IMR-90 (cell line): ENCODE results near the gene LEPROT. TPM values are rescaled to one million over a fixed set of nuclear protein-coding genes. Genes with fewer than 3 reads are reported as not detected.

Source experiments
- ATAC-seq: fragments of 200-7000 bp; cut with Tn5 transposase; 2 replicates; pipeline ENCODE4 v1.9.1; 2020; ENCODE audit warnings: low read depth, mild to moderate bottlenecking, moderate library complexity
- BruUV-seq: library from RNA; stranded (reverse); fragments of 400-500 nt; replicated peaks from 2 replicates; lab custom pipeline; 2021; lab: Mats Ljungman, UMichigan
- CTCF ChIA-PET: fragments of 300-600 bp; formaldehyde crosslinking; extraction: SDS; loops from one replicate; lab custom pipeline; 2021; ENCODE audit warnings: antibody characterized with exemption; lab: Yijun Ruan, JAX
- POLR2A ChIA-PET: fragments of 300-600 bp; sonication (Branson Sonifier 250); formaldehyde crosslinking; loops from one replicate; lab custom pipeline; 2022; ENCODE audit warnings: antibody characterized with exemption; ENCODE audit not compliant: unreplicated experiment; lab: Charles Lee
- DNase-seq: peaks from one replicate; pipeline ENCODE4 v3.0.0; 2013
- H2AFZ ChIP-seq: replicated peaks from 2 replicates; pipeline ENCODE3; 2013; ENCODE audit warnings: low read length, mild to moderate bottlenecking; ENCODE audit not compliant: poor library complexity
- H2AK5ac ChIP-seq: 2 replicates; pipeline ENCODE4 v1.6.1; 2013; ENCODE audit warnings: low read depth, low read length, inconsistent platforms
- H2AK9ac ChIP-seq: replicated peaks from 2 replicates; pipeline ENCODE3; 2013; ENCODE audit warnings: mild to moderate bottlenecking, low read depth, low read length, moderate library complexity; ENCODE audit not compliant: poor library complexity
- H2BK120ac ChIP-seq: 2 replicates; pipeline ENCODE4 v1.6.1; 2013; ENCODE audit warnings: low read depth, low read length, inconsistent platforms
- H2BK15ac ChIP-seq: 3 replicates; pipeline ENCODE4 v1.6.1; 2013; ENCODE audit warnings: low read depth, low read length, inconsistent platforms
- H2BK20ac ChIP-seq: 2 replicates; pipeline ENCODE4 v1.6.1; 2013; ENCODE audit warnings: low read depth, mild to moderate bottlenecking, inconsistent platforms, low read length, moderate library complexity
- H2BK5ac ChIP-seq: 2 replicates; pipeline ENCODE4 v1.6.1; 2013; ENCODE audit warnings: mild to moderate bottlenecking, low read depth, low read length, inconsistent platforms; ENCODE audit not compliant: poor library complexity, severe bottlenecking
- H3K14ac ChIP-seq: replicated peaks from 2 replicates; pipeline ENCODE4 v1.6.1; 2013; ENCODE audit warnings: low read depth, low read length, inconsistent platforms
- H3K18ac ChIP-seq: 2 replicates; pipeline ENCODE4 v1.6.1; 2013; ENCODE audit warnings: low read depth, low read length, control low read depth
- H3K23ac ChIP-seq: 2 replicates; pipeline ENCODE4 v1.6.1; 2013; ENCODE audit warnings: low read depth, low read length, inconsistent platforms
- H3K27ac ChIP-seq: 2 replicates; pipeline ENCODE4 v1.5.1; 2013; ENCODE audit warnings: mild to moderate bottlenecking, control low read depth, low read length; ENCODE audit not compliant: insufficient read depth
- H3K27me3 ChIP-seq: 2 replicates; pipeline ENCODE4 v1.6.1; 2013; ENCODE audit warnings: low read length; ENCODE audit not compliant: control insufficient read depth, insufficient read depth
- H3K36me3 ChIP-seq: 2 replicates; pipeline ENCODE4 v1.6.1; 2013; ENCODE audit warnings: low read length, mixed read lengths; ENCODE audit not compliant: control insufficient read depth, insufficient read depth
- H3K4ac ChIP-seq: 2 replicates; pipeline ENCODE4 v1.6.1; 2013; ENCODE audit warnings: low read depth, low read length, inconsistent platforms
- H3K4me1 ChIP-seq: 2 replicates; pipeline ENCODE4 v1.6.1; 2013; ENCODE audit warnings: low read length, mixed read lengths; ENCODE audit not compliant: control insufficient read depth, insufficient read depth
- H3K4me2 ChIP-seq: 2 replicates; pipeline ENCODE4 v1.6.1; 2013; ENCODE audit warnings: low read depth, mild to moderate bottlenecking, control low read depth, low read length, moderate library complexity
- H3K4me3 ChIP-seq: 2 replicates; pipeline ENCODE4 v1.5.1; 2013; ENCODE audit warnings: low read depth, mild to moderate bottlenecking, control low read depth, low read length, moderate library complexity; ENCODE audit not compliant: insufficient read depth
- H3K56ac ChIP-seq: 2 replicates; pipeline ENCODE4 v1.6.1; 2013; ENCODE audit warnings: low read length, inconsistent platforms; ENCODE audit not compliant: insufficient read depth; ENCODE audit errors: extremely low read depth
- H3K79me1 ChIP-seq, 2 experiments: 2 replicates each; pipeline ENCODE4 v1.6.1; 2013; ENCODE audit warnings: low read length in 2 of 2, inconsistent platforms in 1 of 2, low read depth in 1 of 2
- H3K9ac ChIP-seq: 2 replicates; pipeline ENCODE4 v1.6.1; 2013; ENCODE audit warnings: low read depth, low read length, control low read depth
- H3K9me1 ChIP-seq: 2 replicates; pipeline ENCODE4 v1.6.1; 2013; ENCODE audit warnings: low read length, inconsistent platforms; ENCODE audit not compliant: insufficient read depth
- H3K9me3 ChIP-seq: 2 replicates; pipeline ENCODE4 v1.6.1; 2013; ENCODE audit warnings: low read length; ENCODE audit not compliant: control insufficient read depth, insufficient read depth
- H4K20me1 ChIP-seq: 2 replicates; pipeline ENCODE4 v1.6.1; 2013; ENCODE audit warnings: low read length, inconsistent platforms; ENCODE audit not compliant: insufficient read depth
- H4K5ac ChIP-seq: 2 replicates; pipeline ENCODE4 v1.6.1; 2013; ENCODE audit warnings: mild to moderate bottlenecking, low read depth, low read length, control low read depth
- H4K8ac ChIP-seq, 2 experiments: 2 replicates each; pipeline ENCODE4 v1.6.1; 2013; ENCODE audit warnings: low read depth in 2 of 2, low read length in 2 of 2, control low read depth in 1 of 2, inconsistent platforms in 1 of 2
- H4K91ac ChIP-seq: 2 replicates; pipeline ENCODE4 v1.6.1; 2013; ENCODE audit warnings: low read depth, low read length, inconsistent platforms; ENCODE audit not compliant: insufficient read depth
- CEBPB ChIP-seq: IDR thresholded peaks from 2 replicates; pipeline ENCODE4 v1.6.1; 2012; ENCODE audit warnings: low read depth, low read length, improper control_type of control experiment
- FOS ChIP-seq: fragments of 150-350 bp; IDR thresholded peaks from 2 replicates; pipeline ENCODE4 v1.6.1; 2016; ENCODE audit warnings: low read depth, low read length
- MAFK ChIP-seq: IDR thresholded peaks from 2 replicates; pipeline ENCODE4 v1.6.1; 2012; ENCODE audit warnings: low read depth, low read length, improper control_type of control experiment
- MAZ ChIP-seq: IDR thresholded peaks from 2 replicates; pipeline ENCODE4 v1.6.1; 2012; ENCODE audit warnings: low read depth, mild to moderate bottlenecking, low read length, improper control_type of control experiment, moderate library complexity, borderline replicate concordance
- MXI1 ChIP-seq: IDR thresholded peaks from 2 replicates; pipeline ENCODE4 v1.6.1; 2012; ENCODE audit warnings: low read depth, mild to moderate bottlenecking, low read length, moderate library complexity, borderline replicate concordance
- NFE2L2 ChIP-seq: fragments of 150-350 bp; IDR thresholded peaks from 2 replicates; pipeline ENCODE4 v1.6.1; 2016; ENCODE audit warnings: low read depth, mild to moderate bottlenecking, low read length
- POLR2A ChIP-seq: IDR thresholded peaks from 2 replicates; pipeline ENCODE4 v1.6.1; 2012; ENCODE audit warnings: mild to moderate bottlenecking, low read depth, low read length
- RAD21 ChIP-seq: IDR thresholded peaks from 2 replicates; pipeline ENCODE4 v1.6.1; 2012; ENCODE audit warnings: low read length, improper control_type of control experiment
- RCOR1 ChIP-seq: IDR thresholded peaks from 2 replicates; pipeline ENCODE4 v1.6.1; 2012; ENCODE audit warnings: mild to moderate bottlenecking, low read length, improper control_type of control experiment; ENCODE audit not compliant: insufficient replicate concordance
- RFX5 ChIP-seq: IDR thresholded peaks from 2 replicates; pipeline ENCODE4 v1.8.0; 2012; ENCODE audit warnings: low read depth, mild to moderate bottlenecking, low read length, moderate library complexity
- WGBS, 2 experiments: methylation state at CpG; one replicate each; pipeline versions ENCODE4 v1.1.5 to v1.1.7; 2013; ENCODE audit warnings: missing lambda C conversion rate in 2 of 2; ENCODE audit not compliant: insufficient read length in 1 of 2; ENCODE audit errors: extremely low coverage in 2 of 2; 5-methylcytosine and 5-hydroxymethylcytosine counted together
- dilution Hi-C: fragments of 300-500 bp; cut with HindIII; formaldehyde crosslinking; loops from one replicate; pipeline ENCODE4 v1.14.3; 2018; ENCODE audit warnings: low sequenced_read_pairs; ENCODE audit not compliant: unreplicated experiment
- in situ Hi-C: fragments of 300-500 bp; cut with MboI; formaldehyde crosslinking; loops from 3 replicates; pipeline ENCODE4 v1.14.3; 2019; ENCODE audit warnings: low sequenced_read_pairs, inconsistent platforms, mixed read lengths
- intact Hi-C: fragments of 100-400 bp; cut with micrococcal nuclease; formaldehyde crosslinking; loops from 2 replicates; pipeline ENCODE4 v1.10.0; 2022
- polyA plus RNA-seq, 3 experiments: library from polyadenylated mRNA; depleted of rRNA; stranded (reverse); fragments of >200 nt; gene quantifications; 2 replicates each; pipeline ENCODE4 v1.2.3, GENCODE V29; 2012; ENCODE audit warnings: low replicate concordance in 1 of 3
- total RNA-seq: library from RNA; depleted of rRNA; stranded (reverse); fragments of >200 nt; gene quantifications from 2 replicates; pipeline ENCODE4 v1.2.3, GENCODE V29; 2012
- TF ChIP-seq, protein P1 (sequence below): fragments of 150-350 bp; IDR thresholded peaks from 2 replicates; pipeline ENCODE4 v1.6.1; 2017; ENCODE audit warnings: mild to moderate bottlenecking, antibody characterized with exemption, low read length, low read depth
- TF ChIP-seq, protein P2 (sequence below): conservative IDR thresholded peaks from 2 replicates; pipeline ENCODE4 v1.5.1; 2012; ENCODE audit warnings: mild to moderate bottlenecking, low read depth, low read length, improper control_type of control experiment
- TF ChIP-seq, protein P3 (sequence below): fragments of 150-350 bp; IDR thresholded peaks from 2 replicates; pipeline ENCODE4 v1.6.1; 2016; ENCODE audit warnings: low read depth, mild to moderate bottlenecking, low read length, moderate library complexity, borderline replicate concordance

LEPROT gene
- total and polyA plus RNA-seq, 2 of the 4 experiments (the other 2 are of a cell fraction) = 21.0 to 40.2 TPM

DNA sequence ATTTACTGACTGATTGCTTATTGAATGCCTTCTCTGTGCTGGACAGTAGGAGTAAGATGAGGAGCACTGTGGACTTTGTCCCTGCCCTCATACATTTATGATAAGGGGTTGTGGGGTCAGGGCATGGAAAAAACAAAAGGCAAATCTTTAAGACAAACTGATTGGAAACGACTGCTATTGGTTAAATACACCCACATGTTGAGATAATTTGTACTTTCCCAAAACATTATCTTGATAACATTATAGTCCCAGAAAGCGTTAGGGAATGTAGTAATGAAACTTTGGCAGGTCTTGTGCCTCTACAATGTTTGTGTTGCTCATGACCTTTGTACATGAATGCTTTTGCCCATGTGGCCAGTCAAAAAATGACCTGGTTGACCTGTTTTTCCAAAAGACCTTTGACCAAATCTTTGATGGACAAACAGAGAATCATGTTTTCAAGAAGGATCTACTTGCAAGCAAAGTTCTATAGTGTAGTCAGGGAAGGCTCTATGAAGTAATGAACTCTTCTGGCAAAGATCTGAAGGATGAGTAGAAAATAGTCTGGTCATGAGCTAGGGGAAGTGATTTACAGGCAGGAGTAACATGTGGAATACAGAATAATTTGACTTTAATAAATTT, 50.9 kb downstream of the LEPROT start:
- dilution Hi-C loops = no loop called here

More for the DNA sequence above, 50.9 kb downstream of the LEPROT start:
- Histone ChIP-seq H2AFZ (no peak overlapping the region), H3K9me1 (peaks cover 9% of the 10 kb centered on the region; the same call in 1 of the 2 replicates), H4K5ac (no peak overlapping the region), H3K18ac (no peak overlapping the region), H2BK20ac (no peak overlapping the region), H2BK5ac (no peak overlapping the region), H3K27ac (no peak overlapping the region), H3K36me3 (no peaks in the 10 kb centered on the region), H3K23ac (no peak overlapping the region), H4K20me1 (no peaks in the 10 kb centered on the region), H2AK9ac (no peak overlapping the region), H3K56ac (no peak overlapping the region), H3K27me3 (no peaks in the 10 kb centered on the region), H4K91ac (no peak overlapping the region), H3K4me3 (no peak overlapping the region), H3K79me1 (no peaks in the 10 kb centered on the region; a peak in 1 of 4 replicates), H3K4me1 (peaks cover 8% of the 10 kb centered on the region), H3K9ac (no peak overlapping the region), H3K4ac (no peak overlapping the region), H3K4me2 (no peak overlapping the region), H2AK5ac (no peak overlapping the region), H4K8ac (no peak overlapping the region), H2BK120ac (no peak overlapping the region), H3K14ac (no peak overlapping the region), H2BK15ac (no peak overlapping the region), H3K9me3 (no peaks in the 10 kb centered on the region)
- DNase-seq (no peak), ATAC-seq (no peak)
- POLR2A ChIA-PET = no interaction called here
- CTCF ChIA-PET = no interaction called here
- in situ Hi-C loops (no loop called here), intact Hi-C loops (no loop called here)
- TF ChIP-seq MAFK (no peak), RAD21 (no peak), MAZ (no peak), CEBPB (no peak), RFX5 (no peak), RCOR1 (no peak), MXI1 (no peak), POLR2A (no peak), NFE2L2 (no peak), FOS (no peak)
- TF ChIP-seq, protein P1, sequence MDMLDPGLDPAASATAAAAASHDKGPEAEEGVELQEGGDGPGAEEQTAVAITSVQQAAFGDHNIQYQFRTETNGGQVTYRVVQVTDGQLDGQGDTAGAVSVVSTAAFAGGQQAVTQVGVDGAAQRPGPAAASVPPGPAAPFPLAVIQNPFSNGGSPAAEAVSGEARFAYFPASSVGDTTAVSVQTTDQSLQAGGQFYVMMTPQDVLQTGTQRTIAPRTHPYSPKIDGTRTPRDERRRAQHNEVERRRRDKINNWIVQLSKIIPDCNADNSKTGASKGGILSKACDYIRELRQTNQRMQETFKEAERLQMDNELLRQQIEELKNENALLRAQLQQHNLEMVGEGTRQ = no peak
- TF ChIP-seq, protein P2, sequence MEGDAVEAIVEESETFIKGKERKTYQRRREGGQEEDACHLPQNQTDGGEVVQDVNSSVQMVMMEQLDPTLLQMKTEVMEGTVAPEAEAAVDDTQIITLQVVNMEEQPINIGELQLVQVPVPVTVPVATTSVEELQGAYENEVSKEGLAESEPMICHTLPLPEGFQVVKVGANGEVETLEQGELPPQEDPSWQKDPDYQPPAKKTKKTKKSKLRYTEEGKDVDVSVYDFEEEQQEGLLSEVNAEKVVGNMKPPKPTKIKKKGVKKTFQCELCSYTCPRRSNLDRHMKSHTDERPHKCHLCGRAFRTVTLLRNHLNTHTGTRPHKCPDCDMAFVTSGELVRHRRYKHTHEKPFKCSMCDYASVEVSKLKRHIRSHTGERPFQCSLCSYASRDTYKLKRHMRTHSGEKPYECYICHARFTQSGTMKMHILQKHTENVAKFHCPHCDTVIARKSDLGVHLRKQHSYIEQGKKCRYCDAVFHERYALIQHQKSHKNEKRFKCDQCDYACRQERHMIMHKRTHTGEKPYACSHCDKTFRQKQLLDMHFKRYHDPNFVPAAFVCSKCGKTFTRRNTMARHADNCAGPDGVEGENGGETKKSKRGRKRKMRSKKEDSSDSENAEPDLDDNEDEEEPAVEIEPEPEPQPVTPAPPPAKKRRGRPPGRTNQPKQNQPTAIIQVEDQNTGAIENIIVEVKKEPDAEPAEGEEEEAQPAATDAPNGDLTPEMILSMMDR = no peak
- TF ChIP-seq, protein P3, sequence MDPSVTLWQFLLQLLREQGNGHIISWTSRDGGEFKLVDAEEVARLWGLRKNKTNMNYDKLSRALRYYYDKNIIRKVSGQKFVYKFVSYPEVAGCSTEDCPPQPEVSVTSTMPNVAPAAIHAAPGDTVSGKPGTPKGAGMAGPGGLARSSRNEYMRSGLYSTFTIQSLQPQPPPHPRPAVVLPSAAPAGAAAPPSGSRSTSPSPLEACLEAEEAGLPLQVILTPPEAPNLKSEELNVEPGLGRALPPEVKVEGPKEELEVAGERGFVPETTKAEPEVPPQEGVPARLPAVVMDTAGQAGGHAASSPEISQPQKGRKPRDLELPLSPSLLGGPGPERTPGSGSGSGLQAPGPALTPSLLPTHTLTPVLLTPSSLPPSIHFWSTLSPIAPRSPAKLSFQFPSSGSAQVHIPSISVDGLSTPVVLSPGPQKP = no peak
- BruUV-seq = no TSS peak
- WGBS, 2 experiments = no CpG with 5 or more reads among the region's 2 CpGs
